MM.1S (cell line): ENCODE results near the gene VEZF1.

ENCODE experiments used
- DNase-seq: peaks from one replicate; pipeline ENCODE4 v3.0.0-alpha.2; 2015
- H2AFZ ChIP-seq: fragments of 300-600 bp; sonication (generic); 2 replicates; pipeline ENCODE4 v1.6.0; 2016; ENCODE audit warnings: antibody characterized with exemption, low read length
- H3F3A ChIP-seq: fragments of 300-600 bp; sonication (generic); 2 replicates; pipeline ENCODE4 v1.6.1; 2016; ENCODE audit warnings: mild to moderate bottlenecking, antibody characterized with exemption, low read length, moderate library complexity, mixed read lengths; ENCODE audit not compliant: insufficient read depth
- H3K27ac ChIP-seq: fragments of 300-600 bp; sonication (generic); 2 replicates; pipeline ENCODE4 v1.5.1; 2016; ENCODE audit warnings: mild to moderate bottlenecking, low read length
- H3K27me3 ChIP-seq: fragments of 300-600 bp; sonication (generic); replicated peaks from 2 replicates; pipeline ENCODE4 v1.6.0; 2016; ENCODE audit warnings: low read length; ENCODE audit not compliant: insufficient read depth
- H3K36me3 ChIP-seq: fragments of 300-600 bp; sonication (generic); replicated peaks from 2 replicates; pipeline ENCODE4 v1.6.1; 2016; ENCODE audit warnings: mild to moderate bottlenecking, low read length, mixed read lengths; ENCODE audit not compliant: insufficient read depth
- H3K4me1 ChIP-seq: fragments of 300-600 bp; sonication (generic); 2 replicates; pipeline ENCODE4 v1.6.1; 2016; ENCODE audit warnings: low read length, mixed read lengths
- H3K4me2 ChIP-seq: fragments of 300-600 bp; sonication (generic); 2 replicates; pipeline ENCODE4 v1.6.0; 2016; ENCODE audit warnings: low read depth, low read length
- H3K4me3 ChIP-seq: fragments of 300-600 bp; sonication (generic); 2 replicates; pipeline ENCODE4 v1.5.1; 2016; ENCODE audit warnings: low read length, mixed read lengths
- H3K79me2 ChIP-seq: fragments of 300-600 bp; sonication (generic); 2 replicates; pipeline ENCODE4 v1.6.1; 2016; ENCODE audit warnings: mixed run types, low read length, mixed read lengths
- H3K9ac ChIP-seq: fragments of 300-600 bp; sonication (generic); 2 replicates; pipeline ENCODE4 v1.6.1; 2016; ENCODE audit warnings: low read length, mixed read lengths
- H3K9me2 ChIP-seq: fragments of 300-600 bp; sonication (generic); replicated peaks from 2 replicates; pipeline ENCODE4 v1.6.1; 2016; ENCODE audit warnings: mild to moderate bottlenecking, low read length, mixed read lengths; ENCODE audit not compliant: insufficient read depth
- H3K9me3 ChIP-seq: fragments of 300-600 bp; sonication (generic); replicated peaks from 2 replicates; pipeline ENCODE4 v1.6.1; 2016; ENCODE audit warnings: mild to moderate bottlenecking, low read length, mixed read lengths; ENCODE audit not compliant: insufficient read depth
- H4K20me1 ChIP-seq: fragments of 300-600 bp; sonication (generic); 2 replicates; pipeline ENCODE4 v1.6.1; 2016; ENCODE audit warnings: mild to moderate bottlenecking, low read length, moderate library complexity, mixed read lengths; ENCODE audit not compliant: insufficient read depth
- CTCF ChIP-seq: fragments of 300-600 bp; sonication (generic); IDR thresholded peaks from 2 replicates; pipeline ENCODE4 v1.5.1; 2016; ENCODE audit warnings: antibody characterized with exemption, low read length, mixed read lengths
- EZH2 ChIP-seq: fragments of 300-600 bp; sonication (generic); optimal IDR thresholded peaks from 2 replicates; pipeline ENCODE3; 2017; ENCODE audit warnings: low read depth, mild to moderate bottlenecking, antibody characterized with exemption, low read length, mixed read lengths
- EZH2phosphoT487 ChIP-seq: fragments of 300-600 bp; sonication (generic); IDR thresholded peaks from 2 replicates; pipeline ENCODE4 v1.6.1; 2018; ENCODE audit warnings: antibody characterized with exemption, low read length

The VEZF1 gene

GRCh38 chr17:58004060-58004459, 16.0 kb upstream of the VEZF1 start:
- Histone ChIP-seq H3K9ac (no peak overlapping the region), H3K4me3 (no peak overlapping the region), H3F3A (peaks cover 54% of the 10 kb centered on the region), H3K4me2 (0 out of 2 replicates have a peak overlapping the region, but pooled peaks have one; percentile 86), H3K79me2 (peaks cover 51% of the 10 kb centered on the region), H3K27me3 (no peaks in the 10 kb centered on the region), H3K9me3 (no peaks in the 10 kb centered on the region), H3K36me3 (peaks cover 31% of the 10 kb centered on the region), H2AFZ (no peak overlapping the region), H3K27ac (no peak overlapping the region), H3K9me2 (no peaks in the 10 kb centered on the region), H3K4me1 (peaks cover 15% of the 10 kb centered on the region), H4K20me1 (peaks cover 48% of the 10 kb centered on the region)
- no peak for DNase-seq
- TF ChIP-seq CTCF: no peak
- no peak for TF ChIP-seq EZH2
- no peak for TF ChIP-seq EZH2phosphoT487

GRCh38 chr17:58002973-58003372, 14.9 kb upstream of the VEZF1 start:
- Histone ChIP-seq H3F3A (peaks cover 64% of the 10 kb centered on the region), H2AFZ (no peak overlapping the region), H3K9ac (no peak overlapping the region), H3K36me3 (peaks cover 31% of the 10 kb centered on the region), H3K27me3 (no peaks in the 10 kb centered on the region), H4K20me1 (peaks cover 56% of the 10 kb centered on the region), H3K9me2 (no peaks in the 10 kb centered on the region), H3K4me2 (no peak overlapping the region), H3K27ac (no peak overlapping the region), H3K9me3 (no peaks in the 10 kb centered on the region), H3K4me3 (no peak overlapping the region), H3K4me1 (peaks cover 15% of the 10 kb centered on the region), H3K79me2 (peaks cover 51% of the 10 kb centered on the region)
- DNase-seq: no peak
- TF ChIP-seq EZH2 (no peak), EZH2phosphoT487 (no peak), CTCF (no peak)

- Histone ChIP-seq H3K4me3 (no peak overlapping the region), H3K79me2 (peaks cover 51% of the 10 kb centered on the region), H3K9me2 (no peaks in the 10 kb centered on the region), H2AFZ (no peak overlapping the region), H3K9me3 (no peaks in the 10 kb centered on the region), H3K4me2 (no peak overlapping the region), H3K36me3 (peaks cover 31% of the 10 kb centered on the region), H3K27ac (no peak overlapping the region), H3K27me3 (no peaks in the 10 kb centered on the region), H3F3A (peaks cover 65% of the 10 kb centered on the region), H4K20me1 (peaks cover 56% of the 10 kb centered on the region), H3K4me1 (peaks cover 15% of the 10 kb centered on the region), H3K9ac (no peak overlapping the region)
- no peak for TF ChIP-seq CTCF
- DNase-seq: no peak
Observed at GRCh38 chr17:58002154-58002948, 14.3 kb upstream of the VEZF1 start.
